HuH-7.5 (cell line): Measurements from ENCODE around the gene CCDC88C.

Experiments
- DNase-seq: peaks from one replicate; pipeline ENCODE4 v3.0.0; 2011; ENCODE audit warnings: low spot score

The CCDC88C gene

GRCh38 chr14:91399868-91400640 lies 17.6 kb downstream of the CCDC88C start:
- no peak for DNase-seq

DNA sequence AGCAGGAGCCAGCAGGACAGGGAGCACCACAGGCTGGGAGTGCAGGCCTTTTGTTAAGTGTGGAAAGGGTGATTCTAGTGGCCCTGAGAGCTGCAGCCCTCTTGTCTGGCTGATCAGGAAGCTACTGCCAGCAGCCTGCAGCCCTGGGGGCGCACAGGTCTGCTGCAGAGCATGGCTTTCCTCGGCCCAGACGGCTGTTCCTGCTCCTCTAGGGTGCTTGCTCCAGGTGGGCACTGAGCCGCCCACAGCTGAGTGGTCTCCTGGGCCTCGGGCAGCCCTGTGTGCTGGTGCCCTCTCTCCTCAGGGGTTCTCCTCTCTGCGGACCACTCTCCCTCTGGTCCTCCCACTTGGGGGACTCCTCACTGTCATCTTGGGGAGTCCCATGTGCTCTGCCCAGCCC lies 18.9 kb downstream of the CCDC88C start:
- no peak for DNase-seq

- no peak for DNase-seq
Measured at GRCh38 chr14:91397965-91398591, 19.5 kb downstream of the CCDC88C start.

DNA sequence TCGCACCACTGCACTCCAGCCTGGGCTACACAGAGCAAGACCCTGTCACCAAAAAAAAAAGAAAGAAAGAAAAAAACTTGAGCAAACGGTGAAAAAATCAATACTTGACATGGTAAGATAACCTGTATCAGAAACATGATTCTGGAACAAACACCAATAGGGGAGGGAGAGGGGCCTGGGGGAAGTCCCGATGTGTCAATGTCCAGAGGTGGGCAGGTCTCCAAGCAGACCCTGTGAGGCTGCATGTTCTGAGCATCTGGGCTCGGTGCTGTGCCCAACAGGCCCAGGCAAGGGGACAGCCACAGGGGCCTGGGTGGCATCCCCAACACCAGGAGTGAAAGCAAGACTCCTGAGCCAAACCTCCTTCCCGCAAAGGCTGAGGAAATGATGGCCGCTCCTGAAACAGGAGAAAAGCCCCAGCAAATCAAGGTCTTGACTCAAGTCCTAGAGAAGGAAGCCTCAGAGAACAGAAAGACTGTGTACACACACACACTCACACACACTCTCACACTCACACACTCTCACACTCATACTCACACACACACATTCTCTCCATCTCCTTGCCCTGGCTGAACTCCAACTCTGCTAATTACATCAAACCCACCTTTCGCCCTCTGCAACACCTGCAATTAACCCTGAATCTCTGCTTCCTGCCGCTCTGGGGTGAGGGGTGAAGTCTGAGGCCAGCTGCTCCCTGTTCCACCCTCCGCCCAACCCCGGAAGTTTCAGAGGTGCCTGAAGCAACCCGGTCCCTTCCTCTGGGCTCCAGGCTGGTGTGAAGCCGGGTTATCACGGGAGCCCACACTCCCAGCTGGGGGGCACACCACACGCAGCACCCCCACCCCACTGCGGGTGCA lies 20.4 kb downstream of the CCDC88C start:
- DNase-seq, result peak; percentile 78

- DNase-seq, result no peak
Measured at GRCh38 chr14:91396013-91396660, 21.5 kb downstream of the CCDC88C start.

- DNase-seq, result no peak
Measured at GRCh38 chr14:91395466-91395865, 22.2 kb downstream of the CCDC88C start.

- DNase-seq, result no peak
Measured at GRCh38 chr14:91394105-91395081, 23.2 kb downstream of the CCDC88C start.

DNA sequence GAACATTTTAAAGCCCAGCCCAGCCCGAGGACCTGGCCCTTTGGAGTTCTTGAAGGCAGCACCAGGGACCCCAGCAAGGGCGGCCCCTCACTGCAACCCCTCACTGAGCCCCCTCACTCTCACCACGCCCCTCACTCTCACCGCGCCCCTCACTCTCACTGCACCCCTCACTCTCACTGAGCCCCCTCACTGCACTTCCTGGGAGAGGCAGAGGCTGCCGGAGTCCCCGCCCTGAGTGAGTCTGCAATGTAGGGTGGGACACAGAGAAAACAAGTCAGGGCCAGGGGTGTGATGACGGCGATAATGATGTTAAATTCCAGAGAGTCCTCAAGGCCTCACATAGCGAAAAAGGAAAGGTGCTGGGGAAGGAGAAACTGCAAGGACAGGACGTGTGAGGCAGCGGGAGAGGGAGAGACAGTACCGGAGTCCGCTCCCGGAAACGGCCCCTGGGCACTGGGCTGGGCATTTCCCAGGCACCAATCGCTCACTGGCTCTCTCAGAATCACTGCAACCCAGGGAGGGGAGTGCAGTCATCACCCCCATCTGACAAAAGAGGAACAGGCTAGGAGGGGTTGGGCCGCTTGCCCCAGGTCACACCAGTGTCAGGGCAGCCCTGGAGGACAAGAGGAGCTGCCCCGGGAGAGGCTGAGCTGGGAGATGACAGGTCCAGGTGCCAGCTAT lies 24.9 kb downstream of the CCDC88C start:
- no peak for DNase-seq

- no peak for DNase-seq
Measured at GRCh38 chr14:91390165-91390778, 27.3 kb downstream of the CCDC88C start.

DNA sequence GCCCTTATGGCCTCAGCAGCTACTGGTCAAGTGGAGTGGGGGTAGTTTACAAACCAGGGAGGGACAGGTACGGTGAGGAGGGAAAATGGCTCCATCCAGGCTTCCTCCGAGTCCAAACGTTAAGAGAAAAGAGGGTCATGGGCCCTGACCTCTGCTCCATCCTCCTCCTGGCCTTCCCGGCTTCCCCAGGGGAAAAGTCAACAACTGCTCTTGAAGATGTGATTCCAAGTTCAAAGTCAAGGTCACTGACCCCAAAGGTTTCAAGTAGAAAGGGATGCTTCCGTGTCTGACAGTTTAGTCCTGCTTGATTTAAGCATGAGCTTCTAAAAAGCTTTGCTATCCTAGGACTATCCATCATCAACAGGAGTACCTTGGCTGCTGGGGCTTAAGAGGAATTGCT lies 28.5 kb downstream of the CCDC88C start:
- DNase-seq, result no peak

DNA sequence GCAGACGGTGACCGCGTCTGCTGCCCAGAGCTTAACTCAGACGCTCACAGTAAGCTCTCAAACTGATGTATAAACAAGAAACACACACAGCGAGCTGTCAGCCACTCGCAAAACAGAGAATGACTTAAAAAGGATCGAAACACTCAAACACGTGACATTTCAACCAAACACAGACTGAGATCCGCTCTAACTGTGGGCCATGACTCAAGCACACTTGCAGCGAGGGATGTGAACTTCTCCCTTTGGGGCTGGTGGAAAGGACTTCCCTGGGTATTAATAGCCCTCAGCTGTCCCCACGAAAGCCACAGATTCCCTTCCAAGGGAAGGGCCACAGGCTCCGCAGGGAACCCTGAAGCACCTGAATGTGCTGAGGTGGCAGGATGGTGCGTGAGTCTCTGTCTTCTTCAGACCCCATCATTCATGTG lies 29.1 kb downstream of the CCDC88C start:
- DNase-seq, result no peak

GRCh38 chr14:91387951-91388381 lies 29.7 kb downstream of the CCDC88C start:
- no peak for DNase-seq

DNA sequence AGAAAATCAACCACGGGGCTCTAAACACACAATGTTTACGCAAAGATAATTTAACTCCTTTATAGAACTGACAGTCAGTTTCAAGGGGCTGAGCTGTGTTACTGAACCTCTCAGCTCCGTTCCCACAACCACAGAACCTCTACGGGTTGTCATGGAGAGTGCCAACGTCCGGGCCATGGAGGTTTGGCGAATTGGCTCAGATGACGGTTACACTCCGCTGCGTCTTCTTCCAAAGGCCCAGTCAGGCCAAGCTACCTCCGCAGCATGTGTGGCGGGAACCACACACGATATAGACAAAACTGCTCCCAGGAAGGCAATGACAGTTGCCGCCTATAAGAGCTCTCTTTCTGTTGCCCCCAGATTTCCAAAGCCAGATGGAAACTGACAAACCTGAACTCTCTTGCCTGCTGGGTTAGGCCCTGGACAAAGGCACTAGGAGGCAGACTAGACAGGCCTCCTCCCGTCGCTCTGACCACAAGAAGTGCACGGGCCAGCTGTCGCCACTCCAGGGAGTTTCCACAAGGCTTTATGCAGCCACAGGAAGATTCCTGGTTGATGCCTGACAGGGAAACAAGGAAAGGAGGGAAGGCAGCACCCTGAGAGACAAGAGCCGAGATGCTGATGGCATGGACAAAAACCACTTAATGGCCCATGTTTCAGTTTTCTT lies 30.3 kb downstream of the CCDC88C start:
- DNase-seq, result no peak

DNA sequence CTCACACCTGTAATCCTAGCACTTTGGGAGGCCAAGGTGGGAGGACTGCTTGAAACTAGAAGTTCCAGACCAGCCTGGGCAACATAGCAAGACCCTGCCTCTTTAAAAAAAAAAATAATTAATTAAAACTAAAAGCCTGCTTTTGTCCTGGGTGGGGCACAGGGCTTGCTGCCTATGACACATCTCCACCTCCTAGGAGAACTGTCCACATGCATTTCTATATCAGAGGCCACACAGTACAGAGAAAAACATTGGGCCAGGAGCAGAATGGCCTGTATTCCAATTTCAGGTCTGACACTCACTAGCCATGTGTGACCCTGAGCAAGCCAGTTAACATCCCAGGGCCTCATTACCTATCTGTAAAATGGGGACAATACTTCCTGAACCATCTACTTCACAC lies 31.9 kb downstream of the CCDC88C start:
- no peak for DNase-seq

- no peak for DNase-seq
Measured at GRCh38 chr14:91385224-91385623, 32.4 kb downstream of the CCDC88C start.

DNA sequence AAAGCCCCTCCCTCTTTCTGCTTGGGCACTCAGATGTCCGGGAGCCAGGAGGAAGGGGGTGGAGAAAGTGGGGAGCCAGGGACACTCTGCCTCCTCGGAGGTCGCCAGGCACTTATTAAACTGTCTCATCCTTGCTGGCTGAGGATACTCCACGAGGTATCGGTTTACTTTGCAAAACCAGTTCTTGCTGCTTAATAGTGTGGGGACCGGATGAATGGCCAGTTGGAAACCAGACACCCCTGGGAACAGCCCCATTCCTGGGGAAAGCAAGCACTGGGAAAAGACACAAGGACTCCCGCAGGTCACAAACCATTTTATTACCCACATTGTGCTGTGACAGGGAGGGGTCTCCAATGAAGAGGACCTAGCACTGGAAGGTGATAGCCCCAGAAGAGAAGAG lies 34.2 kb downstream of the CCDC88C start:
- DNase-seq, result no peak

DNA sequence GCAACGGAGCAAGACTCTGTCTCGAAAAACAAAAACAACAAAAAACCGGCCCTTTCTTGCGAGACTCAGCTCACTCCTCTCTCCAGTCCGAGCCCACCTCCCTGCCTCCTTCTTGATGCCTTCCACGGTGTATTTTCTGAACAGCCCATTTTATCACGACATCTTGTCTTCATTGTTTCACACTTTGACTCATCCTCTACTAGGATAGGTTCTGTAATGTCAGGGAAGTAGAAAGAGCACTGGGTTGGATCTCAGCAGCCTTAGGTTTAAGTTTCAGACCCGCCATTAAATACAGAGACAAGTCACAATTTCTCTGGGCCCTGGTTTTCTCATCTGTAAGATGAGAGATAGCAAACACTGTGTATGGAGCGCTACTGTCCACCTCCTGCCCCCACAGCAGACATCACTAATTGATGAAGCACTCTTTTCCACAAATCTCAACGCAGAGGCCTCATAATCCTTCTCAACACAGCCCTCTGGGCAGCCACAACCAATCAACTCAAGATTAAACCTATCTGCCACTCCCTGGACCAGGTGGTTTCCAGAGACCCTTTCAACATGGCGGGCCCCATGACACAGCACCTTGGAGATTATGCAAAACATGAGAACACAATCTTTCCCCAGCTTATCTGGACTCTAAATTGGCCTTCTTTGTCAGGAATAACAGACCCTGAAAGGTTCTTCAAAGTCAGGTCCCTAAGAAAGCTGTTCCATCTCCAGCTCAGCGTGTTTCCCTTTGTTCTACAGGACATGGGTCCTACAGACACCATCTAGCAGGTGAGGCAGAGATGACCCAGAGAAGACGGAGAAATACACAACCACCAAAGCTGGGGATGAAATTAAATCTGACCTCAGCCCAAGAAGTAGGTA lies 35.6 kb downstream of the CCDC88C start:
- no peak for DNase-seq

- no peak for DNase-seq
Measured at GRCh38 chr14:91380610-91381371, 36.8 kb downstream of the CCDC88C start.
